GM12874 (cell line): ENCODE data around the gene GPR107.

Experiments used
- TF ChIP-seq, protein P1 (sequence below): IDR thresholded peaks from 2 replicates; pipeline ENCODE4 v1.5.1; 2011; ENCODE audit warnings: low read depth, mild to moderate bottlenecking, control low read depth, low read length, moderate library complexity; ENCODE audit not compliant: insufficient read depth

GPR107 gene

GRCh38 chr9:130072515-130073235 is 19.0 kb downstream of the GPR107 start:
- TF ChIP-seq, protein P1, sequence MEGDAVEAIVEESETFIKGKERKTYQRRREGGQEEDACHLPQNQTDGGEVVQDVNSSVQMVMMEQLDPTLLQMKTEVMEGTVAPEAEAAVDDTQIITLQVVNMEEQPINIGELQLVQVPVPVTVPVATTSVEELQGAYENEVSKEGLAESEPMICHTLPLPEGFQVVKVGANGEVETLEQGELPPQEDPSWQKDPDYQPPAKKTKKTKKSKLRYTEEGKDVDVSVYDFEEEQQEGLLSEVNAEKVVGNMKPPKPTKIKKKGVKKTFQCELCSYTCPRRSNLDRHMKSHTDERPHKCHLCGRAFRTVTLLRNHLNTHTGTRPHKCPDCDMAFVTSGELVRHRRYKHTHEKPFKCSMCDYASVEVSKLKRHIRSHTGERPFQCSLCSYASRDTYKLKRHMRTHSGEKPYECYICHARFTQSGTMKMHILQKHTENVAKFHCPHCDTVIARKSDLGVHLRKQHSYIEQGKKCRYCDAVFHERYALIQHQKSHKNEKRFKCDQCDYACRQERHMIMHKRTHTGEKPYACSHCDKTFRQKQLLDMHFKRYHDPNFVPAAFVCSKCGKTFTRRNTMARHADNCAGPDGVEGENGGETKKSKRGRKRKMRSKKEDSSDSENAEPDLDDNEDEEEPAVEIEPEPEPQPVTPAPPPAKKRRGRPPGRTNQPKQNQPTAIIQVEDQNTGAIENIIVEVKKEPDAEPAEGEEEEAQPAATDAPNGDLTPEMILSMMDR: no peak

DNA sequence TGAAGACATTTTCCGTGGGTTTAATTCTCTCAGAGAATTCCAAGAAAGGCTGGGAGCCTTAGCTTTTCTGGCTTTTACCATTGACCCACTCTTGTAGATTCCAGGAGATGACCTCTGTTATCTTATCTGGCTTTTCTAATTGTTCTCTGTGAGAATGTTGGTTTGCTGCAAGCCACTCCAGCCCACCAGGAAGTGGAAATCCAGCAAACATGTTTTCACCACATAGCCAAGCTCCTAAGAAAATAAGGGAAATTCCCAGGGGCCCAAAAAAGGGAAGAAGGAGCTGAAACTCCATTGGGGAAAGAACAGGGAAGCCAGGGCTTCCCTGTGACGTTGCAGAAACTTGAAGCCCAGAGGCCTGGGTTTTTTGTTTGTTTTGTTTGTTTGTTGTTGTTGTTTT is 19.7 kb downstream of the GPR107 start:
- TF ChIP-seq, protein P1: no peak

DNA sequence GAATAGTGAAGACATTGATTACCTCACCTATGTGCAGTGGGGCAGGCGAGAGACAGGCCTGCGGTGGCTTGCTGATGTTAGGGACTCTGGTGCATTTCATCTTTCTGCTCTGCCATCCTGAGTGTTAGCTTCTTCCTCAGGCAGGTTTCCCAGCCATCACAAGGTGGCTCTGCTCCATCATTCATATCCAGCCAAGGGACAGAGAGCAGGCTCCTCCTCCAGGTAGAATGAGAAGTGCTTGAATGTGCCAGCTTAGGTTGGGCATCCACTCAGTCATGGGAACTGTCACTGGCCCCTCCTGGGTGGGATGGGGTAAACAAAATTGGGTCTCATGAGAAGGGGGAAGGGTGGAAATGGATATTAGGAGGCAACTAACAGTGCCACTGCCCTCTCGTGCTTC is 24.8 kb downstream of the GPR107 start:
- TF ChIP-seq, protein P1: no peak

DNA sequence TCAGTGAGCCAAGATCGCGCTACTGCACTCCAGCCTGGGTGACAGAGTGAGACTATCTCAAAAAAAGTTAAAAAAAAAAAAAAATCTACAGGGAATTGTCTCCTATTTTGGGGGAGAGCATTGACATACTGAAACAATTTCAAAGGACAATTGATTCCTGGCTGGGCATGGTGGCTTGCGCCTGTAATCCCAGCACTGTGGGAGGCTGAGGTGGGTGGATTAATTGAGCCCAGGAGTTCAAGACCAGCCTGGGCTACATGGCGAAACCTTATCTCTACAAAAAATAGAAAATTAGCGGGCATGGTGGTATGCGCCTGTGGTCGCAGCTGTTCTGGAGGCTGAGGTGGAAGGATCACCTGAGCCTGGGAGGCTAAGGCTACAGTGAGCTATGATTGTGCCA is 30.6 kb downstream of the GPR107 start:
- TF ChIP-seq, protein P1: no peak

- TF ChIP-seq, protein P1: no peak
Observed at GRCh38 chr9:130088051-130088450, 34.3 kb downstream of the GPR107 start.

- TF ChIP-seq, protein P1: no peak
Observed at GRCh38 chr9:130089141-130089540, 35.4 kb downstream of the GPR107 start.

- TF ChIP-seq, protein P1: no peak
Observed at GRCh38 chr9:130090915-130091314, 37.2 kb downstream of the GPR107 start.
